ENCODE results near the gene NUP160. TPM values are rescaled to one million over a fixed set of nuclear protein-coding genes. Genes with fewer than 3 reads are reported as not detected.

Gene NUP160
- total and polyA plus RNA-seq, 2 of the 8 experiments (the other 6 are each of a cell fraction or from before 2014, with no cell fraction given) = 44.6 to 100 TPM

GRCh38 chr11:47864901-47865300 is 16.8 kb upstream of the NUP160 start:
- no peak overlapping the region for H3K4me3 ChIP-seq (ENCODE audit: extremely low read depth in 1 of 4, insufficient read depth in 2 of 4, low read depth in 3 of 4, low read length in 4 of 4)
- no peak overlapping the region for H3K18ac ChIP-seq (ENCODE audit: extremely low read depth, low read length)
- H3K4me1 ChIP-seq (replicated peaks in 1 of 4; ENCODE audit: control insufficient read depth in 3 of 4, insufficient read depth in 4 of 4, low read length in 3 of 4) = no peaks in the 10 kb centered on the region
- H3K27me3 ChIP-seq (replicated peaks in 1 of 4; ENCODE audit: control insufficient read depth in 3 of 4, extremely low read depth in 1 of 4, insufficient read depth in 3 of 4, low read length in 3 of 4) = no peaks in the 10 kb centered on the region
- ChIA-PET CTCF (ENCODE audit: partially characterized antibody) (interaction anchor here (1.0 to 2.0 kb wide), 3 partner anchors 12 to 70 kb away, joined by 3 to 9 read pairs (median 5); partner anchors contain the start of gene NUP160), POLR2A (ENCODE audit: partially characterized antibody) (no interaction called here)
- H2BK20ac ChIP-seq (ENCODE audit: low read length) = no peak overlapping the region
- no peak overlapping the region for H3K27ac ChIP-seq (ENCODE audit: low read depth, low read length)
- FAIRE-seq (no peak), DNase-seq (ENCODE audit: low read depth in 1 of 2, low spot score in 2 of 2) (no peak)
- H3K9me3 ChIP-seq (ENCODE audit: insufficient read depth in 2 of 2, low read depth in 1 of 2, low read length in 1 of 2) = no peaks in the 10 kb centered on the region
- no peaks in the 10 kb centered on the region for H3K79me1 ChIP-seq (ENCODE audit: low read depth, low read length)
- no peak overlapping the region for H2BK15ac ChIP-seq (ENCODE audit: low read length)
- no peak overlapping the region for H2AK5ac ChIP-seq (ENCODE audit: low read depth, low read length)
- H4K91ac ChIP-seq (replicated peaks; ENCODE audit: insufficient read length, low read length) = no peak overlapping the region
- no peak overlapping the region for H3K4ac ChIP-seq (replicated peaks; ENCODE audit: insufficient read length, low read depth, low read length)
- H2BK12ac ChIP-seq (ENCODE audit: low read depth, low read length) = no peak overlapping the region
- no peak overlapping the region for H3K56ac ChIP-seq (replicated peaks; ENCODE audit: insufficient read length, low read depth, low read length)
- no peak overlapping the region for H3K23ac ChIP-seq (ENCODE audit: insufficient read length)
- no peaks in the 10 kb centered on the region for H3K36me3 ChIP-seq (ENCODE audit: control insufficient read depth in 2 of 4, insufficient read depth in 4 of 4, low read length in 3 of 4)
- H3K4me2 ChIP-seq (ENCODE audit: insufficient read depth in 1 of 2, low read depth in 2 of 2, low read length in 2 of 2) = no peak overlapping the region
- H3K23me2 ChIP-seq (ENCODE audit: low read depth, low read length) = no peaks in the 10 kb centered on the region
- no peak overlapping the region for H2BK120ac ChIP-seq (replicated peaks; ENCODE audit: low read depth, low read length)
- H4K20me1 ChIP-seq (replicated peaks in 1 of 2; ENCODE audit: control insufficient read depth in 1 of 2, insufficient read depth in 2 of 2, low read length in 2 of 2) = no peaks in the 10 kb centered on the region
- no peak overlapping the region for H4K8ac ChIP-seq (ENCODE audit: extremely low read depth, insufficient read depth, low read length)
- H3K9ac ChIP-seq (replicated peaks in 1 of 4; ENCODE audit: extremely low read depth in 1 of 4, low read depth in 3 of 4, low read length in 3 of 4) = no peak overlapping the region
- no peak overlapping the region for H3K14ac ChIP-seq (ENCODE audit: insufficient read length)
- H3K79me2 ChIP-seq (ENCODE audit: control insufficient read depth in 1 of 2, insufficient read depth in 2 of 2, low read length in 2 of 2) = no peaks in the 10 kb centered on the region
- no peak overlapping the region for H2AFZ ChIP-seq (ENCODE audit: low read length)
- H4K5ac ChIP-seq (ENCODE audit: insufficient read length, low read depth, low read length) = no peak overlapping the region
- WGBS, 2 experiments (ENCODE audit: extremely low coverage in 1 of 2, insufficient coverage in 1 of 2, insufficient read length in 1 of 2, insufficient replicate concordance in 2 of 2, low coverage in 1 of 2, low lambda C conversion rate in 2 of 2, missing lambda C conversion rate in 1 of 2) = 70% methylated on average over 5 of the region's 5 CpGs; no CpG with 5 or more reads in 1 of the 2 experiments
- no peak overlapping the region for H2BK5ac ChIP-seq (ENCODE audit: low read depth, low read length)
- no peak for TF ChIP-seq RNF2 (IDR thresholded peaks at IDR 0.05; ENCODE audit: borderline replicate concordance, low read depth, low read length, missing control alignments, poor library complexity, severe bottlenecking)
- no peak for TF ChIP-seq JUN (IDR thresholded peaks at IDR 0.05; ENCODE audit: low read depth, low read length)
- TF ChIP-seq, protein P1, sequence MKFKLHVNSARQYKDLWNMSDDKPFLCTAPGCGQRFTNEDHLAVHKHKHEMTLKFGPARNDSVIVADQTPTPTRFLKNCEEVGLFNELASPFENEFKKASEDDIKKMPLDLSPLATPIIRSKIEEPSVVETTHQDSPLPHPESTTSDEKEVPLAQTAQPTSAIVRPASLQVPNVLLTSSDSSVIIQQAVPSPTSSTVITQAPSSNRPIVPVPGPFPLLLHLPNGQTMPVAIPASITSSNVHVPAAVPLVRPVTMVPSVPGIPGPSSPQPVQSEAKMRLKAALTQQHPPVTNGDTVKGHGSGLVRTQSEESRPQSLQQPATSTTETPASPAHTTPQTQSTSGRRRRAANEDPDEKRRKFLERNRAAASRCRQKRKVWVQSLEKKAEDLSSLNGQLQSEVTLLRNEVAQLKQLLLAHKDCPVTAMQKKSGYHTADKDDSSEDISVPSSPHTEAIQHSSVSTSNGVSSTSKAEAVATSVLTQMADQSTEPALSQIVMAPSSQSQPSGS (IDR thresholded peaks at IDR 0.05; ENCODE audit: low read length) = no peak
- TF ChIP-seq TCF12 (IDR thresholded peaks at IDR 0.05; ENCODE audit: low read depth, low read length) = no peak
- TF ChIP-seq RBBP5 (IDR thresholded peaks at IDR 0.05; ENCODE audit: borderline replicate concordance, low read depth, low read length) = no peak
